ENCODE measurements around the gene ATOH8.

ATOH8 gene

GRCh38 chr2:85772841-85773491 is 19.2 kb downstream of the ATOH8 start:
- H3K9me3 ChIP-seq (ENCODE audit: severe bottlenecking) = no peaks in the 10 kb centered on the region
- no peaks in the 10 kb centered on the region for H3K27me3 ChIP-seq (ENCODE audit: insufficient read depth, low read depth, severe bottlenecking)
- peaks cover 3% of the 10 kb centered on the region; the same call in 1 of the 2 replicates for H3K36me3 ChIP-seq
- no peak for TF ChIP-seq CTCF (IDR thresholded peaks at IDR 0.05; ENCODE audit: low read depth, low read length)
- no peak overlapping the region for H3K4me3 ChIP-seq (ENCODE audit: low read depth, low read length)
- 0 out of 2 replicates have a peak overlapping the region, but pooled peaks have one; percentile 9 for H3K27ac ChIP-seq
- DNase-seq = no peak

GRCh38 chr2:85773692-85774091 is 19.9 kb downstream of the ATOH8 start:
- Histone ChIP-seq H3K9me3 (ENCODE audit: severe bottlenecking) (no peaks in the 10 kb centered on the region), H3K27me3 (ENCODE audit: insufficient read depth, low read depth, severe bottlenecking) (no peaks in the 10 kb centered on the region), H3K4me3 (ENCODE audit: low read depth, low read length) (no peak overlapping the region), H3K27ac (no peak overlapping the region), H3K36me3 (peaks cover 3% of the 10 kb centered on the region; the same call in 1 of the 2 replicates)
- no peak for TF ChIP-seq CTCF (IDR thresholded peaks at IDR 0.05; ENCODE audit: low read depth, low read length)
- no peak for DNase-seq

GRCh38 chr2:85774126-85774978 is 20.6 kb downstream of the ATOH8 start:
- peaks cover 3% of the 10 kb centered on the region; the same call in 1 of the 2 replicates for H3K36me3 ChIP-seq
- no peaks in the 10 kb centered on the region for H3K9me3 ChIP-seq (ENCODE audit: severe bottlenecking)
- H3K27me3 ChIP-seq (ENCODE audit: insufficient read depth, low read depth, severe bottlenecking) = no peaks in the 10 kb centered on the region
- no peak for TF ChIP-seq CTCF (IDR thresholded peaks at IDR 0.05; ENCODE audit: low read depth, low read length)
- no peak overlapping the region for H3K4me3 ChIP-seq (ENCODE audit: low read depth, low read length)
- H3K27ac ChIP-seq = no peak overlapping the region
- DNase-seq = no peak

GRCh38 chr2:85775406-85776381 is 21.9 kb downstream of the ATOH8 start:
- peaks cover 3% of the 10 kb centered on the region; the same call in 1 of the 2 replicates for H3K36me3 ChIP-seq
- no peaks in the 10 kb centered on the region for H3K9me3 ChIP-seq (ENCODE audit: severe bottlenecking)
- no peak for DNase-seq
- no peak overlapping the region for H3K4me3 ChIP-seq (ENCODE audit: low read depth, low read length)
- no peak overlapping the region for H3K27ac ChIP-seq
- no peak for TF ChIP-seq CTCF (IDR thresholded peaks at IDR 0.05; ENCODE audit: low read depth, low read length)
- no peaks in the 10 kb centered on the region for H3K27me3 ChIP-seq (ENCODE audit: insufficient read depth, low read depth, severe bottlenecking)

- H3K27me3 ChIP-seq (ENCODE audit: insufficient read depth, low read depth, severe bottlenecking) = no peaks in the 10 kb centered on the region
- H3K9me3 ChIP-seq (ENCODE audit: severe bottlenecking) = no peaks in the 10 kb centered on the region
- DNase-seq = no peak
- H3K4me3 ChIP-seq (ENCODE audit: low read depth, low read length) = no peak overlapping the region
- TF ChIP-seq CTCF (IDR thresholded peaks at IDR 0.05; ENCODE audit: low read depth, low read length) = no peak
- H3K36me3 ChIP-seq = peaks cover 1% of the 10 kb centered on the region; the same call in 1 of the 2 replicates
- H3K27ac ChIP-seq = no peak overlapping the region
Measured at GRCh38 chr2:85776672-85777071, 22.9 kb downstream of the ATOH8 start.

Measured in WERI-Rb-1 (cell line).